GM23248 (cell line): Measurements from ENCODE around the gene RPL37A. TPM values are rescaled to one million over a fixed set of nuclear protein-coding genes. Genes with fewer than 3 reads are reported as not detected.
A peak's percentile ranks its signal among the peaks of the same experiment; 100 is the strongest.

Experiments
- DNase-seq: peaks from one replicate; pipeline ENCODE4 v3.0.0-alpha.2; 2015
- H2AFZ ChIP-seq: fragments of 200-600 bp; sonication (generic); 2 replicates; pipeline ENCODE4 v1.6.1; 2016; ENCODE audit warnings: antibody characterized with exemption
- H3F3A ChIP-seq: fragments of 200-600 bp; sonication (generic); 2 replicates; pipeline ENCODE4 v1.6.1; 2016; ENCODE audit warnings: mild to moderate bottlenecking, antibody characterized with exemption, mixed run types; ENCODE audit not compliant: insufficient read depth
- H3K27ac ChIP-seq: fragments of 200-600 bp; sonication (generic); 2 replicates; pipeline ENCODE4 v1.5.1; 2016; ENCODE audit warnings: mild to moderate bottlenecking
- H3K27me3 ChIP-seq: fragments of 200-600 bp; sonication (generic); replicated peaks from 2 replicates; pipeline ENCODE4 v1.6.1; 2016; ENCODE audit warnings: mild to moderate bottlenecking; ENCODE audit not compliant: insufficient read depth
- H3K36me3 ChIP-seq: fragments of 200-600 bp; sonication (generic); 2 replicates; pipeline ENCODE4 v1.6.1; 2016; ENCODE audit warnings: low read depth, mild to moderate bottlenecking
- H3K4me1 ChIP-seq: fragments of 200-600 bp; sonication (generic); 2 replicates; pipeline ENCODE4 v1.6.1; 2016; ENCODE audit warnings: mild to moderate bottlenecking; ENCODE audit not compliant: insufficient read depth
- H3K4me2 ChIP-seq: fragments of 200-600 bp; sonication (generic); one replicate; pipeline ENCODE4 v1.6.1; 2016; ENCODE audit warnings: mild to moderate bottlenecking; ENCODE audit not compliant: unreplicated experiment
- H3K4me3 ChIP-seq: fragments of 200-600 bp; sonication (generic); 2 replicates; pipeline ENCODE4 v1.5.1; 2016; ENCODE audit warnings: mild to moderate bottlenecking
- H3K79me2 ChIP-seq: fragments of 200-600 bp; sonication (generic); 2 replicates; pipeline ENCODE4 v1.6.1; 2016; ENCODE audit warnings: mild to moderate bottlenecking; ENCODE audit not compliant: insufficient read depth
- H3K9ac ChIP-seq: fragments of 200-600 bp; sonication (generic); 2 replicates; pipeline ENCODE4 v1.6.1; 2016; ENCODE audit warnings: mild to moderate bottlenecking
- H3K9me2 ChIP-seq: fragments of 200-600 bp; sonication (generic); 2 replicates; pipeline ENCODE4 v1.6.1; 2016; ENCODE audit warnings: mixed run types, mild to moderate bottlenecking, moderate library complexity; ENCODE audit not compliant: insufficient read depth
- H3K9me3 ChIP-seq: fragments of 200-600 bp; sonication (generic); one replicate; pipeline ENCODE4 v1.6.1; 2017; ENCODE audit warnings: low read depth
- H4K20me1 ChIP-seq: fragments of 200-600 bp; sonication (generic); 2 replicates; pipeline ENCODE4 v1.6.0; 2016; ENCODE audit not compliant: insufficient read depth
- EZH2 ChIP-seq: fragments of 200-600 bp; sonication (generic); IDR thresholded peaks from 2 replicates; pipeline ENCODE4 v1.6.1; 2018; ENCODE audit warnings: antibody characterized with exemption, mild to moderate bottlenecking; ENCODE audit not compliant: insufficient read depth, poor library complexity, severe bottlenecking
- EZH2phosphoT487 ChIP-seq: fragments of 200-600 bp; sonication (generic); IDR thresholded peaks from 2 replicates; pipeline ENCODE4 v1.6.1; 2018; ENCODE audit warnings: antibody characterized with exemption, moderate library complexity, mild to moderate bottlenecking, low read depth; ENCODE audit not compliant: insufficient read depth
- WGBS, 2 experiments: methylation state at CpG; one replicate each; pipeline ENCODE4 v1.1.6; 2015 to 2017; ENCODE audit warnings: low lambda C conversion rate in 2 of 2, low coverage in 1 of 2; ENCODE audit errors: missing lambda C conversion rate in 2 of 2; 5-methylcytosine and 5-hydroxymethylcytosine counted together
- in situ Hi-C: fragments of 300-500 bp; cut with MboI; formaldehyde crosslinking; loops from 2 replicates; pipeline ENCODE4 v1.15.0; 2020
- polyA plus RNA-seq: library from polyadenylated mRNA; unstranded; fragments of >200 nt; fragmentation: Nextera tagmentation; extraction: Ambion mirVana; gene quantifications from 2 replicates; pipeline ENCODE4 v1.2.1, GENCODE V29; 2016
- total RNA-seq: library from RNA; depleted of rRNA; stranded (reverse); fragments of >200 nt; shearing (Covaris generic); gene quantifications from 2 replicates; pipeline ENCODE4 v1.2.3, GENCODE V29; 2014

RPL37A gene
- total and polyA plus RNA-seq, 2 experiments from 2014 or later: 979 to 1,708 TPM

DNA sequence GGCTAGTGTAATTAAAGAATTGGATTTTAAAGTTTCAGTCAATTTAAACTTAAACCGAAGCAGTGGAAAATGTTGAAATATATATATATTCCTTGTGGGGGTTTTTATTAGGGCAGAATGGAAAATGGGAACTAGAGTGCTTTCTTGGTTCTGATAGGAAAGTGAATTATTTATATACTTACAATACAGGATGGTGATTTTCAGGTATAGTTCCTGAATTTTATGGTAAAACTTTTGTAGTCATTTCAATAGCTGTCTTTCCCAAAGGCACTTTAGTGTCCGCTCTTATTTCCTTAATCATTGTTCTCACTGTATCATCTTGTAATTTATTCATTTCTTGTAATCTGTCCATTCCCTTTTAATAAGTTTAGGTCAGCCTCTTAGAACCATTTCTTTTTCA lies 1.9 kb downstream of the RPL37A start:
- peak overlapping the region; percentile 98 for H3K9ac ChIP-seq
- H3K9me3 ChIP-seq: no peaks in the 10 kb centered on the region
- DNase-seq: no peak
- no peaks in the 10 kb centered on the region for H3K9me2 ChIP-seq
- TF ChIP-seq EZH2phosphoT487 (no peak), EZH2 (no peak)
- H3K79me2 ChIP-seq: peaks cover 83% of the 10 kb centered on the region
- H3K27me3 ChIP-seq: no peaks in the 10 kb centered on the region
- peaks cover 61% of the 10 kb centered on the region for H3K36me3 ChIP-seq
- peak overlapping the region; percentile 97 for H3K4me2 ChIP-seq
- no peak overlapping the region for H3K27ac ChIP-seq
- H2AFZ ChIP-seq: no peak overlapping the region
- peaks cover 47% of the 10 kb centered on the region for H3K4me1 ChIP-seq
- 0 out of 2 replicates have a peak, but pooled peaks cover 20% of the 10 kb centered on the region for H4K20me1 ChIP-seq
- in situ Hi-C loops: no loop called here
- H3F3A ChIP-seq: peaks cover 81% of the 10 kb centered on the region
- H3K4me3 ChIP-seq: peak overlapping the region; percentile 97
- WGBS, 2 experiments: 90 to 100% methylated on average over 2 of the region's 2 CpGs

DNA sequence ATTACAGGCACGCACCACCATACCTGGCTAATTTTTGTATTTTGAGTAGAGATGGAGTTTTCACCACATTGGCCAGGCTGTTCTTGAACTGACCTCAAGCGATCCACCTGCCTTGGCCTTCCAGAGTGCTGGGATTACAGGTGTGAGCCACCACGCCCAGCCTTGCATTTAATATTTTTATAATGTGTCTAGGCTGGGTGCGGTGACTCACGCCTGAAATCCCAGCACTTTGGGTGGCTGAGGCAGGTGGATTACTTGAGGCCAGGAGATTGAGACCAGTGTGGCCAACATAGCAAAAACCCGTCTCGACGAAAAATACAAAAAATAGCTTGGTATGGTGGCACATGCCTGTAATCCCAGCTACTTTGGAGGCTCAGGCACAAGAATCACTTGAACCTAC lies 3.2 kb downstream of the RPL37A start:
- H3K27me3 ChIP-seq: no peaks in the 10 kb centered on the region
- no peak for DNase-seq
- no peak overlapping the region for H3K9ac ChIP-seq
- no peak overlapping the region for H3K4me3 ChIP-seq
- in situ Hi-C loops: no loop called here
- H2AFZ ChIP-seq: no peak overlapping the region
- H3K4me1 ChIP-seq: peaks cover 40% of the 10 kb centered on the region
- H3F3A ChIP-seq: peaks cover 85% of the 10 kb centered on the region
- TF ChIP-seq EZH2 (no peak), EZH2phosphoT487 (no peak)
- H3K79me2 ChIP-seq: peaks cover 72% of the 10 kb centered on the region
- H3K4me2 ChIP-seq: peak overlapping the region; percentile 97
- WGBS, 2 experiments: 74 to 82% methylated on average over 8 of the region's 8 CpGs
- no peak overlapping the region for H3K27ac ChIP-seq
- H3K36me3 ChIP-seq: peaks cover 64% of the 10 kb centered on the region
- no peaks in the 10 kb centered on the region for H3K9me2 ChIP-seq
- 0 out of 2 replicates have a peak, but pooled peaks cover 20% of the 10 kb centered on the region for H4K20me1 ChIP-seq
- H3K9me3 ChIP-seq: no peaks in the 10 kb centered on the region

DNA sequence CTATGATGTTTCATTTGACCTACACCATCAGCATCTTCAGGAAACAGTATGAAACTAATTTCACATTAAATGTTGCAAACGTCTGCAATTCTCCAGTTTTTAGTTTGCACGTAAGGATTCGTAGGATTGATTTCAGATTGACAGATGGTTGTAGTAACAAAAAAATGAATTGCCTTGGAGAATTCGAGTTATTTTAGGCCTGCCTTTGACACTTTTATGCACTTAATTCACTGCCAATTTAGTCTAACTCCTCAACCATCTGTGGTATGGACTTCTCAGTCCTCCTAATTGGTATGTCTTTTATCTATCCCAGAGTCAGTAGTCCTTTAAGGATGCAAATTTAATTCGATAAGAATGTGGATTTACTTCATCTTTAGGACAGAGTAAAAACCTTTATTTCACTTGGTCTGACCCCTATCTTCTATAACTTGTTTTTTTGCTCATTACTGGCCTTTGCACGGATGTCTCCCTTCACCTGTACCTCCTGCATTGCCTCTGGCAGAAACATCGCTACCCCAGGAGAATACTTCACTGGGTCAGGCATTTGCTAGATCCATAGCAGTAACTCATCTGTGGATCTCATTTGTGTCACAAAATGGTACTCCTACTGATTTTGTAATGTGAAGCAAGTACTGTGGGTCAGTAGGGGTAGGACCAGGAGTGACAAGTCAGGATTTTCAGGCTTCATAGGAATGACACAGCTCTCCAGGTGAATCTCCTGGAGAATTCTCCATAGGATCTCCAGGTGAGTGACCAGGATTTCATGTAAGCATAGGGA lies 3.9 kb downstream of the RPL37A start:
- TF ChIP-seq EZH2phosphoT487 (no peak), EZH2 (no peak)
- H3K9me3 ChIP-seq: no peaks in the 10 kb centered on the region
- H3K4me2 ChIP-seq: no peak overlapping the region
- H3K27ac ChIP-seq: peak overlapping the region; percentile 18
- peaks cover 92% of the 10 kb centered on the region for H3F3A ChIP-seq
- no peaks in the 10 kb centered on the region for H3K9me2 ChIP-seq
- no peak for DNase-seq
- no peak overlapping the region for H2AFZ ChIP-seq
- H4K20me1 ChIP-seq: 0 out of 2 replicates have a peak, but pooled peaks cover 20% of the 10 kb centered on the region
- H3K36me3 ChIP-seq: peaks cover 64% of the 10 kb centered on the region
- peak overlapping the region; percentile 14; the same call in 1 of the 2 replicates for H3K9ac ChIP-seq
- H3K4me1 ChIP-seq: peaks cover 35% of the 10 kb centered on the region
- in situ Hi-C loops: no loop called here
- 73% methylated on average over 7 of the region's 7 CpGs for WGBS, 2 experiments
- peaks cover 65% of the 10 kb centered on the region for H3K79me2 ChIP-seq
- no peaks in the 10 kb centered on the region for H3K27me3 ChIP-seq
- no peak overlapping the region for H3K4me3 ChIP-seq

DNA sequence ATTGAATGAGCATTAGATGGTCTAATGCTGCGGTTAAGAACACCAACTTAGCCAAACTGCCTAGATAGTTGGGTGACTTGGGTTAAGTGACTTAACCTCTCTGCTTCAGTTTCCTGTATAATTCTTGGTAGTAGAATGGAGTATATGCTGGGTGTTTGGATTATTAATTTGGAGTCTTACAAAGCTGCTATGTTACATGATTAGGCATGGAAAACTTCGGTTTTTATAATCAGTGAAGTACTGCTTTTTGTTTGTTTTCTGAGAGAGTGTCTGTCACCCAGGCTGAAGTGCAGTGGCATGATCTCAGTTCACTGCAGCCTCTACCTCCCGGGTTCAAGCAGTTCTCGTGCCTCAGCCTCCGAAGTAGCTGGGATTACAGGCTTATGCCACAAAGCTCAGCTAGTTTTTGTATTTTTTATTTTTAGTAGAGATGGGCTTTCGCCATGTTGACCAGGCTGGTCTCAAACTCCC lies 4.5 kb downstream of the RPL37A start:
- peaks cover 59% of the 10 kb centered on the region for H3K79me2 ChIP-seq
- H3K27ac ChIP-seq: no peak overlapping the region
- no peaks in the 10 kb centered on the region for H3K9me3 ChIP-seq
- H3K9ac ChIP-seq: no peak overlapping the region; the same call in 1 of the 2 replicates
- no peak overlapping the region for H3K4me3 ChIP-seq
- no peak for DNase-seq
- no peak overlapping the region for H3K4me2 ChIP-seq
- peaks cover 64% of the 10 kb centered on the region for H3K36me3 ChIP-seq
- in situ Hi-C loops: no loop called here
- no peaks in the 10 kb centered on the region for H3K9me2 ChIP-seq
- H3F3A ChIP-seq: peaks cover 92% of the 10 kb centered on the region
- H4K20me1 ChIP-seq: 0 out of 2 replicates have a peak, but pooled peaks cover 20% of the 10 kb centered on the region
- 97 to 99% methylated on average over 6 of the region's 6 CpGs for WGBS, 2 experiments
- peaks cover 33% of the 10 kb centered on the region for H3K4me1 ChIP-seq
- TF ChIP-seq EZH2 (no peak), EZH2phosphoT487 (no peak)
- H3K27me3 ChIP-seq: no peaks in the 10 kb centered on the region
- no peak overlapping the region for H2AFZ ChIP-seq
